ES-I3 (cell line): ENCODE measurements around the gene SH3BGRL3.
A peak's percentile ranks its signal among the peaks of the same experiment; 100 is the strongest.
"Not testable (repeated sequence)": the region's sequence is repeated elsewhere in the genome, so short reads cannot be mapped to it uniquely, and the experiment has no call there.

Experiments
- H3K36me3 ChIP-seq: 2 replicates; pipeline ENCODE4 v1.6.1; 2013; ENCODE audit warnings: mild to moderate bottlenecking, low read length, control low read depth, moderate library complexity; ENCODE audit not compliant: insufficient read depth
- H3K4me1 ChIP-seq: 2 replicates; pipeline ENCODE4 v1.6.1; 2013; ENCODE audit warnings: mild to moderate bottlenecking, control low read depth, low read length; ENCODE audit not compliant: insufficient read depth
- H3K9ac ChIP-seq: 2 replicates; pipeline ENCODE4 v1.6.1; 2013; ENCODE audit warnings: low read depth, mild to moderate bottlenecking, low read length, moderate library complexity
- H3K9me3 ChIP-seq: 2 replicates; pipeline ENCODE4 v1.6.1; 2013; ENCODE audit warnings: mild to moderate bottlenecking, low read length, moderate library complexity; ENCODE audit not compliant: control insufficient read depth, insufficient read depth

SH3BGRL3 gene

GRCh38 chr1:26279456-26280332, at the start of gene SH3BGRL3:
Gene SH3BGRL3, plus strand, starts transcription at chr1:26280086. Its CDS starts 70 bp downstream, at chr1:26280156.
- Histone ChIP-seq H3K4me1 (peaks cover 18% of the 10 kb centered on the region), H3K9me3 (no peaks in the 10 kb centered on the region), H3K36me3 (peaks cover 14% of the 10 kb centered on the region), H3K9ac (peak within 1 kb of the TSS; percentile 65)

DNA sequence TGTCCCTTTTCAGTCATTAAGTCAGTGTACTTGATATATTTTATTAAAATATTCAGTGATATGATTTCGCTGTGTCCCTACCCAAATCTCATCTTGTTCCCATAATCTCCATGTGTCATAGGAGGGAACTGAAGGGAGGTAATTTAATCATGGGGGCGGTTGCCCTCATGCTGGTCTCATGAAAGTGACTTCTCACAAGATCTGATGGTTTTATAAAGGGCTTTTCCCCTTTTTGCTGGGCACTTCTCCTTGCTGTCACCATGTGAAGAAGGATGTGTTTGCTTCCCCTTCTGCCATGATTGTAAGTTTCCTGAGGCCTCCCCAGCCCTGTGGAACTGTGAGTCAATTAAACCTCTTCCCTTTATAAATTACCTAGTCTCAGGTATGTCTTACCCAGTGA, 49.2 kb upstream of the SH3BGRL3 start:
- H3K9ac ChIP-seq, H3K4me1 ChIP-seq, H3K9me3 ChIP-seq, H3K36me3 ChIP-seq: not testable (repeated sequence)

- Histone ChIP-seq H3K36me3 (no peaks in the 10 kb centered on the region), H3K9ac (peak within 1 kb of the TSS; percentile 76), H3K4me1 (peaks cover 4% of the 10 kb centered on the region; the same call in 1 of the 2 replicates), H3K9me3 (no peaks in the 10 kb centered on the region)
Measured at GRCh38 chr1:26233903-26234643, 45.8 kb upstream of the SH3BGRL3 start, which contains the start of gene CEP85. Gene CEP85, plus strand, starts transcription at chr1:26234200. Its CDS starts 5,584 bp downstream, at chr1:26239784.

DNA sequence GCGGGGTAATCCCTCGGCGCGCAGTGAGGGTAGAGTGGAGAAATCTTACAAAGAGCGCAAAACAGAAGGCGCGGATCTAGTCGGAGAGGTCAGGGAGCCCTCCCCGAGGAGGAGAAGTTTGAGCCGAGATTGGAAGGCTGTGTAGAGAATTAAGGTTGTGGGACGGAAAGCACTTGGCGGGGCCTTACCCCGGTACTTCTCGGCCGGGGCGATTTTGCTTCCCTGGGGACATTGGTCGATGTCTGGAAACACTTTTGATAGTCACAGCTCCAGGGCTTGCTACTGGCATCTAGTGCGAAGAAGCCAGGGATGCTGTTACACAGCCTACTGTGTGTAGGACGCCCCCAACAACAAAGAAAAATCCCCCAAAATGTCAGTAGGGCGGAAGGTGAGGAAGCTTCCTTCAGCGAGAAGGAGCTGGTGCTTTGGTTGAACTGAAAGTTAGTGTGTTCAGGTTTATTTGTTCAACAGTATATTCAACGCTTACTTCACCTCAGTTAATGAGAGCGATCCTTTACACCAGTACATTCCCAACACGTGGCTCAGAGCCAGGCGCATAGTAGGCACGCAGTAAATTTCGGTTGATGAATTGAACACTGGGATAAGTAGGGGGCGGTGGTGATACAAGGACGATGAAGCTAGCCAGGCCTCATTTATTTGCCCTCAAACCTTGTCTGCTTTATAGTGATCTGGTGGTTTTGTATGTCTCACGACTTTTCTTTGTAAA, 45.1 kb upstream of the SH3BGRL3 start:
- Histone ChIP-seq H3K9me3 (no peaks in the 10 kb centered on the region), H3K9ac (peak overlapping the region; percentile 76), H3K4me1 (peaks cover 4% of the 10 kb centered on the region; the same call in 1 of the 2 replicates)

DNA sequence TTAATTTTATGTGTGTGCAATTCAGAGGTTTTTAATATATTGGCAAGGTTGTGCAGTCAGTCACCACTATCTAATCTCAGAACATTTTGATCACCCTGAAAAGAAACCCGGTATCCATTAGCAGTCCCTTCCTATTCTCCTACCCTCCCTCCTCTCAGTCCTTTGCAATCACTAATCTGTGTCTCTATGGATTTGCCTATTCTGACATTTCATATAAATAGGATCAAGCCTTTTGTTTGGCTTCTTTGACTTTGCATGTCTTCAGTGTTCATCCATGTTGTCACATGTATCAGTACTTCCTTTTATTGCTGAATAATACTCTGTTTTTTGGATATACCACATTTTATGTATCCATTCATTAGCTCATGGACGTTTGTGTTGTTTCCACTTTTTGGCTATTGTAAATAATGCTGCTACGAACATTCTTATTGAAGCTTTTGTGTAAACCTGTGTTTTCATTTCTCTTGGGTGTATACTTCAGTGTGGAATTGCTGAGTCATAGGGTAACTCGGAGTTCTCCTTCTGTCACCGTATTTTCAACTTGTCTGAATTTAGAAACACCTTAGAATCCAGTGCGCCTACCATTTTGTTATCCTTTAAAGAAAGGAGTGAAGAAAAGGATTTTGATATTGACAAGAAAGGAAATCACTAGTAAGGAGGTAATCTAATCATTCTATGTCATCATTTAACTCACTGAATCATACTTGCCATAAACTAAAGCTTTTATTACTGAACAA, 42.5 kb upstream of the SH3BGRL3 start:
- H3K9me3 ChIP-seq = no peaks in the 10 kb centered on the region
- no peak overlapping the region for H3K9ac ChIP-seq

More for the DNA sequence above, 45.1 kb upstream of the SH3BGRL3 start:
- H3K36me3 ChIP-seq = no peaks in the 10 kb centered on the region

GRCh38 chr1:26239936-26240335, 40.0 kb upstream of the SH3BGRL3 start:
- H3K9ac ChIP-seq = no peak overlapping the region
- no peaks in the 10 kb centered on the region for H3K9me3 ChIP-seq
- peaks cover 4% of the 10 kb centered on the region; the same call in 1 of the 2 replicates for H3K4me1 ChIP-seq
- peaks cover 6% of the 10 kb centered on the region; the same call in 1 of the 2 replicates for H3K36me3 ChIP-seq

More for the DNA sequence above, 42.5 kb upstream of the SH3BGRL3 start:
- peaks cover 4% of the 10 kb centered on the region; the same call in 1 of the 2 replicates for H3K36me3 ChIP-seq
- peaks cover 4% of the 10 kb centered on the region; the same call in 1 of the 2 replicates for H3K4me1 ChIP-seq

DNA sequence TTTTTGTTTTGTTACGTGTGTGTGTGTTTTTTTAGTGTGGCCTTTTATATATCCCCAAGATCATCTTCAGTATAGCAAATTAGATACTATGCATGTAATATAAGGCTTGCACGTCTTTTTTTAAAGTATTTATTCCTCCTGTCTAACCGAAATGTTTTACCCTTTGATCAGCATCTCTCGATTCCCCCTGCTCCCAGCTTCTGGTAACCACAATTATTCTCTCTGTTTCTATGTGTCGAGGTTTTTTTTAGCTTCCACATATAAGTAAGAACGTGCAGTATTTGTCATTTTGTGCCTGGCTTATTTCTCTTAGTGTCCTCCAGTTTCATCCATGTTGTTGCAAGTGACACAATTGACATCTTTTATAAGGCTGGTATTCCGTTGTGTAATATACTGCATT, 27.2 kb upstream of the SH3BGRL3 start:
- H3K9me3 ChIP-seq = no peaks in the 10 kb centered on the region; the same call in 1 of the 2 replicates
- H3K4me1 ChIP-seq = no peaks in the 10 kb centered on the region
- H3K9ac ChIP-seq = no peak overlapping the region
- peaks cover 14% of the 10 kb centered on the region for H3K36me3 ChIP-seq

GRCh38 chr1:26254404-26254803, 25.5 kb upstream of the SH3BGRL3 start:
- Histone ChIP-seq H3K9me3 (no peaks in the 10 kb centered on the region; the same call in 1 of the 2 replicates), H3K4me1 (no peaks in the 10 kb centered on the region), H3K9ac (no peak overlapping the region), H3K36me3 (peaks cover 25% of the 10 kb centered on the region)

- Histone ChIP-seq H3K9me3 (no peaks in the 10 kb centered on the region), H3K36me3 (peaks cover 26% of the 10 kb centered on the region), H3K4me1 (no peaks in the 10 kb centered on the region), H3K9ac (no peak overlapping the region)
Measured at GRCh38 chr1:26257222-26257621, 22.7 kb upstream of the SH3BGRL3 start.

DNA sequence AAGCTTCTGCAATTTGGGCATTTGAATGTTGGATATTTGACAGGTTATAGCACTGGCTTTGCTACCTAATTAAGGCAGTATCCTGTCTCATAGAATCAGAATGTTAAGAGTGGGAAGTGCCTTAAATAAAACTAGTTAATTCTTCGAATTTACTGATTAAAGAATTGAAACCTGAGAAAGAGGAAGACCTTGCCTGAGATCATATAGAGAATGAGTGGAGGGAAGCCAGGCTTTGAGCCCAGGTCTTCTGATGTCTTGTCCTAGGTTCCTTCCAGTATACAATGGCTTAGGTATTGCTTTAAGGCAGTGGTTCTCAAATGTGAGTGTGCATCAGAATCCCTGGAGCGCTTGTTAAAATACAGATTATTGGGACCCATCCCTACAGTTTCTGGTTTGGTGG, 20.9 kb upstream of the SH3BGRL3 start:
- H3K36me3 ChIP-seq = peaks cover 37% of the 10 kb centered on the region
- H3K4me1 ChIP-seq = no peaks in the 10 kb centered on the region
- no peaks in the 10 kb centered on the region for H3K9me3 ChIP-seq
- H3K9ac ChIP-seq = no peak overlapping the region

DNA sequence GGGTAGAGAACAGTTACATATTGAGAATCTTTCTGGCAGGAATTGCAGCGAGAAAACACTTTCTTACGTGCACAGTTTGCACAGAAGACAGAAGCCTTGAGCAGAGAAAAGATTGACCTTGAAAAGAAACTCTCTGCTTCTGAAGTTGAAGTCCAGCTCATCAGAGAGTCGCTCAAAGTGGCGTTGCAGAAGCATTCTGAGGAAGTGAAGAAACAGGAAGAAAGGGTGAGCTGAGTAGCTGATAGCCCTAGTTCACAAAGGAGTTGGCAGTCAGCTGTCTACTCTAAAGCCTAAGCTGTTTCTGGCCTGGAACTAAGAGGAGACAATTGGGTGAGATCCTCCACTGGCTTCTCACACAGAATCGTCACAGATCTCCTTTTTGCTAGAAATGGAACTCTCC, 20.3 kb upstream of the SH3BGRL3 start:
- Histone ChIP-seq H3K36me3 (peaks cover 37% of the 10 kb centered on the region), H3K9ac (no peak overlapping the region), H3K4me1 (no peaks in the 10 kb centered on the region), H3K9me3 (no peaks in the 10 kb centered on the region)

DNA sequence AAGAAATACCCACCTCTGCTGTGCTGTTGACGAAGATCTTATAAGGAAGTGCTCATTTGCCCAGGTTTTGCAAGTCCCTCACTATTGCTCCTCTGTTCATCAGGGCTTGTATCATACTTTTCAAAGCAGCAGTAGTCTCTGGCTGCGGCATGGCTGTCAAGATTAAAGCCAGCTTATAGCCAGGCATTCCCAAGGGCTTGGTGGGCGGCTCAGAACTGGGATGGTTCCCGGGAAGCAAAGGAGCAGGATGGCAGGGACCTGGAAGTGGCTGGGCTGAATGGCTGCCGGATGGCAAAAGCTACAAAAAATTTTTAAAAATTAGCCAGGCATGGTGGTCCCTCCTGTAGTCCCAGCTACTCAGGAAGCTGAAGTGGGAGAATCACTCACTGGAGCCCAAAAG, 16.7 kb upstream of the SH3BGRL3 start:
- Histone ChIP-seq H3K4me1 (no peaks in the 10 kb centered on the region), H3K36me3 (peaks cover 34% of the 10 kb centered on the region), H3K9ac (no peak overlapping the region), H3K9me3 (no peaks in the 10 kb centered on the region)

- H3K36me3 ChIP-seq = peaks cover 35% of the 10 kb centered on the region
- H3K9ac ChIP-seq = no peak overlapping the region
- no peaks in the 10 kb centered on the region for H3K4me1 ChIP-seq
- no peaks in the 10 kb centered on the region; the same call in 1 of the 2 replicates for H3K9me3 ChIP-seq
Measured at GRCh38 chr1:26265405-26265804, 14.5 kb upstream of the SH3BGRL3 start.
